SU-DHL-6 (cell line): Measurements from ENCODE around the gene PRKCZ.

Experiments used
- CTCF ChIP-seq: fragments of 200-600 bp; sonication (generic); IDR thresholded peaks from one replicate; pipeline ENCODE4 v1.5.1; 2017; ENCODE audit warnings: antibody characterized with exemption, mild to moderate bottlenecking, low read length, moderate library complexity; ENCODE audit not compliant: insufficient read depth, poor library complexity, severe bottlenecking
- EZH2phosphoT487 ChIP-seq: fragments of 200-600 bp; sonication (generic), shearing (Covaris generic); conservative IDR thresholded peaks from 2 replicates; pipeline ENCODE4 v1.6.1; 2018; ENCODE audit warnings: mild to moderate bottlenecking, antibody characterized with exemption, low read length, moderate library complexity, mixed read lengths

- TF ChIP-seq CTCF, result no peak
- no peak for TF ChIP-seq EZH2phosphoT487
Measured at GRCh38 chr1:2204415-2205190, 154.4 kb downstream of the PRKCZ start.
